GM11168 (cell line): Measurements from ENCODE around the gene DCBLD1.
"Not testable (repeated sequence)": the region's sequence is repeated elsewhere in the genome, so short reads cannot be mapped to it uniquely, and the experiment has no call there.

Experiments used
- in situ Hi-C: fragments of 300-500 bp; cut with MboI; formaldehyde crosslinking; loops from one replicate; pipeline ENCODE4 v1.12.0; 2022; ENCODE audit warnings: low sequenced_read_pairs; ENCODE audit not compliant: unreplicated experiment

The DCBLD1 gene

GRCh38 chr6:117496383-117496990 is 14.0 kb downstream of the DCBLD1 start:
- in situ Hi-C loops, result no loop called here

- in situ Hi-C loops, result no loop called here
Measured at GRCh38 chr6:117497237-117497636, 14.8 kb downstream of the DCBLD1 start.

- in situ Hi-C loops, result no loop called here
Measured at GRCh38 chr6:117498159-117498558, 15.7 kb downstream of the DCBLD1 start.

- in situ Hi-C loops, result no loop called here
Measured at GRCh38 chr6:117501722-117502121, 19.2 kb downstream of the DCBLD1 start.

- in situ Hi-C loops, result no loop called here
Measured at GRCh38 chr6:117502580-117502979, 20.1 kb downstream of the DCBLD1 start.

GRCh38 chr6:117503211-117503610 is 20.7 kb downstream of the DCBLD1 start:
- in situ Hi-C loops, result no loop called here

- in situ Hi-C loops, result no loop called here
Measured at GRCh38 chr6:117504478-117505144, 22.1 kb downstream of the DCBLD1 start.

- in situ Hi-C loops, result no loop called here
Measured at GRCh38 chr6:117505311-117505710, 22.8 kb downstream of the DCBLD1 start.

- in situ Hi-C loops, result no loop called here
Measured at GRCh38 chr6:117506180-117506835, 23.8 kb downstream of the DCBLD1 start.

GRCh38 chr6:117506907-117507306 is 24.4 kb downstream of the DCBLD1 start:
- in situ Hi-C loops, result no loop called here

GRCh38 chr6:117508450-117508971 is 26.0 kb downstream of the DCBLD1 start:
- in situ Hi-C loops, result no loop called here

GRCh38 chr6:117509021-117509420 is 26.5 kb downstream of the DCBLD1 start:
- in situ Hi-C loops, result no loop called here

GRCh38 chr6:117512056-117512828 is 29.8 kb downstream of the DCBLD1 start:
- in situ Hi-C loops, result no loop called here

GRCh38 chr6:117512987-117513573 is 30.6 kb downstream of the DCBLD1 start:
- in situ Hi-C loops, result no loop called here

GRCh38 chr6:117513778-117514365 is 31.4 kb downstream of the DCBLD1 start:
- in situ Hi-C loops, result no loop called here

GRCh38 chr6:117514655-117515054 is 32.2 kb downstream of the DCBLD1 start:
- in situ Hi-C loops, result no loop called here

GRCh38 chr6:117515326-117515725 is 32.9 kb downstream of the DCBLD1 start:
- in situ Hi-C loops, result no loop called here

- in situ Hi-C loops, result not testable (repeated sequence)
Measured at GRCh38 chr6:117517995-117518394, 35.5 kb downstream of the DCBLD1 start.

- in situ Hi-C loops, result no loop called here
Measured at GRCh38 chr6:117518870-117519269, 36.4 kb downstream of the DCBLD1 start.
